GM21528 (cell line): ENCODE data around the gene HMOX1.

Experiments used
- ATAC-seq: cut with Tn5 transposase; IDR thresholded peaks from one replicate; pipeline ENCODE4 v1.9.1; 2021; ENCODE audit warnings: mild to moderate bottlenecking, moderate library complexity; ENCODE audit not compliant: unreplicated experiment, low FRiP score

Gene HMOX1, protein sequence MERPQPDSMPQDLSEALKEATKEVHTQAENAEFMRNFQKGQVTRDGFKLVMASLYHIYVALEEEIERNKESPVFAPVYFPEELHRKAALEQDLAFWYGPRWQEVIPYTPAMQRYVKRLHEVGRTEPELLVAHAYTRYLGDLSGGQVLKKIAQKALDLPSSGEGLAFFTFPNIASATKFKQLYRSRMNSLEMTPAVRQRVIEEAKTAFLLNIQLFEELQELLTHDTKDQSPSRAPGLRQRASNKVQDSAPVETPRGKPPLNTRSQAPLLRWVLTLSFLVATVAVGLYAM

DNA sequence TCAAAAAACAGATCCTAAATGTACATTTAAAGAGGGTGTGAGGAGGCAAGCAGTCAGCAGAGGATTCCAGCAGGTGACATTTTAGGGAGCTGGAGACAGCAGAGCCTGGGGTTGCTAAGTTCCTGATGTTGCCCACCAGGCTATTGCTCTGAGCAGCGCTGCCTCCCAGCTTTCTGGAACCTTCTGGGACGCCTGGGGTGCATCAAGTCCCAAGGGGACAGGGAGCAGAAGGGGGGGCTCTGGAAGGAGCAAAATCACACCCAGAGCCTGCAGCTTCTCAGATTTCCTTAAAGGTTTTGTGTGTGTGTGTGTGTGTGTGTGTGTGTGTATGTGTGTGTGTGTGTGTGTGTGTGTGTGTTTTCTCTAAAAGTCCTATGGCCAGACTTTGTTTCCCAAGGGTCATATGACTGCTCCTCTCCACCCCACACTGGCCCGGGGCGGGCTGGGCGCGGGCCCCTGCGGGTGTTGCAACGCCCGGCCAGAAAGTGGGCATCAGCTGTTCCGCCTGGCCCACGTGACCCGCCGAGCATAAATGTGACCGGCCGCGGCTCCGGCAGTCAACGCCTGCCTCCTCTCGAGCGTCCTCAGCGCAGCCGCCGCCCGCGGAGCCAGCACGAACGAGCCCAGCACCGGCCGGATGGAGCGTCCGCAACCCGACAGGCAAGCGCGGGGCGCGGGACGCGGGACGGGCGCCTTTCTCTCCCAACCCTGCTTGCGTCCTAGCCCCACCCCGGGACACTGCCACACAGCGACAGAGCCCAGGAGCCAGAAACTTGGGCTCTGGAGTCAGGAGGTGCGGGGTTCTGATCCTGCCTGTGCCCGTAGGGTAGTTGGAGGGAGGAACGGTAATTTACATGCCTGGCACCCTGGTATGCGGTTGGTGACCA is at the start of gene HMOX1:
Gene HMOX1 (plus strand): TSS at position 560 of the 887 bp plus-strand sequence. CDS start 78 bp downstream, at position 638.
- ATAC-seq: peak; percentile 43

DNA sequence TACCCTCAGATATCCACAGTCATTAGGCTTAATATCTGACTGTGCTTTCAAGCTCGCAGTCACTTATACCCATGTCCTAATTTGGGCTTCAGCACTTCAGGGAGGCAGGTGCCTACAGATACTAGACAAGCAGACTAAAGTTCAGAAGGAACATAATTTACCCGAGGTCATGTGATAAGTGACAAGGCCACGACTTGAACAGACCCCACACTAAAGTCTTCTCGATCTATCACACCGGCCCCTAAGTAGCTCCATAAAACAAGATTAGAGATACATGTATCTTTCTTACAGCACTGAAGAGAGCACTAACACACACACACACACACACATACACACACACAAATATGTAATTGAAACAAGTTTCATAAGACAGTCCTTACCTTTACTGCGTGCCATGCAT is 48.6 kb upstream of the HMOX1 start:
- no peak for ATAC-seq

DNA sequence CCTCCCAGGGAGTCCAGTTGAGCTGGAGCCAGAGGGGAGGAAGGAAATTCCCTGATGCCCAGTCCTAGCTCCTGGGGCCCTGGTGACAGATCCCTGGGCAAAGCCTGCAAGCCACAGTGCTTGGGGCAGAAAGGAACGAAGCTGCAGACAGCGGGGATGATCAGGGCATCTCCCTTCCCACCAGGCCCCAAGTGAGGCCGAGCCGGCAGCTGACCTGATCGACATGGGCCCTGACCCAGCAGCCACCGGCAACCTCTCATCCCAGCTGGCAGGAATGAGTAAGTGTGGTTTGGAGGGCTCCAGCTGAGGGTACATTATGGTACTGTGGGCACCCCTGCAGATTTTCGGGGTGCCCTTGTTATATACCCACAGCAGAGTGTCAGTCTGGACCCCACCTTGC is 47.7 kb upstream of the HMOX1 start:
- no peak for ATAC-seq

DNA sequence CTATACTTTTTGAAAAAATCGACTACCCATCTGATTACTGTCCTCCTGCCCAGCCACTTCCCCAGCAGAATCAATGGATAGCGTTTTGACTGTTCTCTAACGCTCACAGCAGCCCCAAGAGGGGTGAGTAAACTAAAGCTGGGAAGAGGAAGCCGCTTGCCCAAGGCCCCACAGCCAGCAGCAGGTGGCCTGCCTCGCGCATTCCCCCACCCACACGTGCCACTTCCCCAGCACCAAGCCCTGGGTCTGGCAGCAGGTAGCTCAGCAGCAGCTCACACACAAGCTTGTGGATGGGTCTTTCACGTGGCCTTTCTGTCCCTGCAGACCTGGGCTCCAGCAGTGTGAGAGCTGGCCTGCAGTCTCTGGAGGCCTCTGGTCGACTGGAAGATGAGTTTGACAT is 46.9 kb upstream of the HMOX1 start:
- no peak for ATAC-seq

DNA sequence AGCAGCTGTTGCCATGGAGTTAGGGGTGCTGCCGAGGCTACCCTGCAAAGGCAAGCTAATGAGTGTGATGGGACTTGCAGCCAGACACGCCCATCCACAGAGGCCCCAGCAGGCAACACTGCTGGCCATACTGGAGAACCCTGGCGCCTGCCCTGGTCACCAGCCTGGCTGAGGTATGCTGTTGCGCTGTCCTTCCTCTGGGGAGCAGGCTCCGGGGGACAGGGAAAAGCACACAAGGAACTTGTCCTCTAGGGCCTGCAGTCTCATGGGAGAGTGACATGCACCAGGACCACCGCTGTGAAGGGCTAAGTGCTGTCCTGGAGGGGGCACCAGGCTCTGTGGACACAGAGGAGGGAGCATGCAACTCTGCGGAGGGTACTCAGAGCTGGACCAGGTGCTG is 45.4 kb upstream of the HMOX1 start:
- ATAC-seq: no peak

DNA sequence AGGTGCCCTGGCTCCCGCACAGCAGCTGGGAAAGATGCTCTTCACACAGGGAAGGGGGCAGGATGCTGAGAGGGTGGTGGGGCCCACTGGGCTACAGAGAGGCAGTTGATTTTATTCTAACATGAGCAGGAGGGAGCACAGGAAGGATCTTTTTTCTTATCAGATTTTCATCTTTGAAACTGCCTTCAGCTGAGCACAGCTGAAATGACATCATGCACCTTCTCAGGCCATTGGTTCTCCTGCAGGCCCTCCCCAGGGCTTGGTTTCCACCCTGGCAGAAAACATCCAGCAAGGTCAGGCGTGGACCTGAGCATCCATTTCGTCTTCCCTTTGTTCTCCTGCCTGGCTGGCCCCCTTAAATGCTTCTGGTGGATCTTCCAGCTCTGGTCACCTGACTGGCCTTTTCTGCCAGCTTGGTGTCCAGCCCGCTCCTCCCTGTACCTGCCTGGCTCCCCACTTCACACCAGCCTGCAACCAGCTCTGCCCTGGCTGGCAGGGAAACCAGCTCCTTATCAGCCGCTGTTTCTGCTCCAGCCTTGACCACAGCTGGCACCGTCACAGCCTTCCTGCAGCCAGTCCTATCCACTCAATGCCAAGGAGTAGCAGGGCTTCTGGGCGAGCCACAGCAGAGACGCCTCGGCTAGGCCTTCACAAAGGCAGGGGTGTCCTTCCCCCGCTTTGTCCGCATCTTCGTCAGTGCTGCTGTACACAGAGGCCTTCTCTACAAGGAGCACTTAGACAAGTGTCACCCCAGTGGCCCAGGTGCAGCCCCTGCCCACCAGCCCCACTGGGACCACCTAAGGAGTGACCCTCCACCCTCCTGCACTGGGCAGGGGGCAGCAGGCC is 44.7 kb upstream of the HMOX1 start:
- no peak for ATAC-seq

DNA sequence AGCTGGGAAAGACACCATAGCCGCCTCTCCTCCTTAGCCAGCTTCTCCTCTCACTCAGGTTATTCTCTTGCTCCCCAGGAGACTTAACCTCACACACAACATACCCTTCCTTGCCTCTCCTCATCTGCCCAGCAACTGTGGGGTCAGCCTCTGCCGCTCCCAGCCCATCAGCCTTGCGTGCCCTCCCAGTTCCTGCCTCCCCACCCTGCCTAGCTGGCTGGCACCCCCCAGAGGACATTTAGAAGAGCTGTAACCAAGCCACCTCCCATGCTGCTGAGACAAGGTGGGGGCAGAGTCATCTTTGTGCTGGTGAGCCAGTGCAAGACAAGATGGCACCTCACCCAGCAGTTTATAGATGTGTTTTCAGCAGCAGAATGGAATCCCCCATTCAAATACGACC is 43.0 kb upstream of the HMOX1 start:
- no peak for ATAC-seq

DNA sequence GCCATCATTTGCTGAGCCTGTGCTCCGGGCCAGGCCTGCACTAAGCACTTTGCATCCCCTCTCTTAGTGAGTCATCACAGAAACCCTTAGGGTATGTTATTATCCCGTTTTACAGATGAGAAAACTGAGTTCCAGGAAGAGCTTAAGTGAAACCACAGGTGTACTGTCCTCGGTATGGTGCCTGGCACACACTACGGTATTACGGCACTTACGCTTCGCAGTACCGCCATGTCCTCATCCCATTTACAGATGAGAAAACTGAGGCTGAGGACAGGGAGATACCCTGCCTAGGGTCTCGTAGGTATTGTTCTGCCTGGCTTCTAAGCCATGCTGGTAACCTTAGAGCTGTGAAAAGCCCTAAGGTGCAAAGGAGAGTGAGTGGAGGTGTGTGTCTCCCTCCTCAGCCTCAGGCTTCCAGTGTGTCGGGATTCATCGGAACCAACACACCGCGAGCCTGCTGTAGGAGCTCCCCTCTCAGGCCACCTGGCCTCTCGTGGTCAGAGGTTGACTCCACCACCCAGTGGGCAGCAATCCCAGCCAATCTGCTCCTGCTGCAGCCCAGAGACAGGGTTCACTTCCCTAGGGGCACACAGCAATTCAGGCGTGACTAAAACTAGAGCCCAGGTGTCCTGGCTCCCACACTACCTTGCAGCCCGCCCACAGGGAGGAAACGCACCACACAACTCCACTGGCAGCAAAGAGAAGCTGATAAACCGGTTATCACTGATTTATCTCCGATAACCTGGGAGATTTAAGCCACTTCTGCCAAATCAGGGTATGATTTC is 39.6 kb upstream of the HMOX1 start:
- ATAC-seq: no peak

DNA sequence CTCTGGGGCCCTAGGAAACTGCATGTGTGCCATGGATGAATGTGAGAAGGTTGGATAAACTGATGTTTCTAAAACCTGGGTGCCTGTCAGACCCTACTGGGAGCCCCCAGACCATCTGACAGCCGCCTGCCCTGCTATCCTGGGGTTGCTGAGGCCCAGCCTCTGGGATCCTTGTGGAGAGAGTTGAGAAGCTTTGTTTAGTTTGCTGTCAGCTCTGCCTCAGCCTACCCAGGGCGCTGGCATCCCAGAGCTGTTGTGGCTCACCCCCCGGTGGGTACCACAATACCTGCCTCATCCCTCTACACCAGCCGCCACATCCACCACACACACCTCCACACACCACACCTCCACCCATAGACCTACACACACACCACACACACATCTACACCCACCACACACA is 38.5 kb upstream of the HMOX1 start:
- no peak for ATAC-seq

DNA sequence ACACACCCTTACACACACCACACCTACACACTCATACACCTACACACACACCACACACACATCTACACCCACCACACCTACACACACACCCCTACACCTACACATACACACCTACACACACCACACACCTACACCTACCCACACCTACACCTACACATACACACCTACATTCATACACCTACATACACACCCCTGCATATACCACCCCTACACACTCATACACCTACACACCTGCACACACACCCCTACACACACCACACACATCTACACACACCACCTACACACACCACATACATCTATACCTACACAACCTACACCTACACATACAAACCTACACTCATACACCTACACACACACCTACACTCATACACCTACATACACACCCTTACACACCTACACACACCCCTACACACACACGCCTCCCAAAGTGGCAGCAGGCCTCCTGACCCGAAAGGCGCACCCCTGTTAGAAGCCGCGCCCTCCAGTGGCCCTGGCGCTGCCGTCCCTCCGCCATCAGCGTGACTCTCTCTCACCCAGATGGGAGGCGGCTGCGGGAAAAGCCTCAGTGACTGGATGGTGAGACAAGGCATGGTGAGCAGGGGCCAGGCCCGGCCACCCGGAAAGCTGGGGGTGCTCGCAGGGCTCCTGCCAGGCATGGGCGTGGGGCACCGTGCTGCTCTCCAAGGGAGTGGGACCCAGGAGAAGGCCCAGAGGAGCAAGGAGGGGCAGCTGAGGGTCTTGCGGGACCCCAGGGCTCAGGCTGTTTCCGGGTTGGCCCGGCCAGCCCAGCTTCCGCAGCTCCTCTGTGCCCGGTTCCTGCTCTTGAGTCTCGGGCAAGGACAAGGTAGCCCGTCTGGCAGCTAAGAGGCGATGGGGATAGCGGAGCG is 37.0 kb upstream of the HMOX1 start:
- ATAC-seq: no peak

DNA sequence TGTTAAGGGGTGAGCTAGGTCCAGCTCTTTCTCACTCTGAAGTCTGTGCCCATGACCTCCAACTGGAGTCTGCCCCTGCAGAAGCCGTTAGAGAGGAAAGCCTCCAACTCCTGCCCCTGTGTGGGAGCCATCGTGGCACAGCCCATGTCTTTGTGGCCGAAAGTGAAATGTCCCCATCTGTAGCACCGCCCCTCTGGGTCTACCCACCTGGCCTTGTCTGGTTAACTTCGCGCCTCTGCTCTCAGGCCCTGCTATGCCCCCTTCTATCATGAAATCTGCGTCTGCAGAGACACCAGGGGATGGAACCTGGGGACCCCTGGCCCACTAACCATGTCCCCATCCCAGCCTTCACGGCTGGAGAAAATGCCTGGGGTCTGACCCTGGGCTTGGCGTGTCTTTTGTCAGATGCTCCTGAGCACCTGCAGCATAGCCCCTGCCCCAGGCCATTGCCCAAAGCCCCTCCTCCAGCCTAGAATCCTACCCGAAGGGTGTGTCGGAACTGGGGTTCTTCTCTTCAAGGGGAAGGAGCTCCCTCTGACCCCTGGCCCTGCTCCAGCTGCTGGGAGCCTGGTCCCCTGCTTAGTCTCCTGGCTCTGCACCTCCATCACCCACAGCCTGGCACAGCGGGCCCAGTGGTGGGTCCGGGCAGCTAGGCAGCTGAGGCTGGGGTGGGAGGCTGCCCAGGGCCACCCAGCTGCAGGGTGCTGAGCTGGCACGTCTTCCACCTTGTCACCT is 35.8 kb upstream of the HMOX1 start:
- no peak for ATAC-seq

DNA sequence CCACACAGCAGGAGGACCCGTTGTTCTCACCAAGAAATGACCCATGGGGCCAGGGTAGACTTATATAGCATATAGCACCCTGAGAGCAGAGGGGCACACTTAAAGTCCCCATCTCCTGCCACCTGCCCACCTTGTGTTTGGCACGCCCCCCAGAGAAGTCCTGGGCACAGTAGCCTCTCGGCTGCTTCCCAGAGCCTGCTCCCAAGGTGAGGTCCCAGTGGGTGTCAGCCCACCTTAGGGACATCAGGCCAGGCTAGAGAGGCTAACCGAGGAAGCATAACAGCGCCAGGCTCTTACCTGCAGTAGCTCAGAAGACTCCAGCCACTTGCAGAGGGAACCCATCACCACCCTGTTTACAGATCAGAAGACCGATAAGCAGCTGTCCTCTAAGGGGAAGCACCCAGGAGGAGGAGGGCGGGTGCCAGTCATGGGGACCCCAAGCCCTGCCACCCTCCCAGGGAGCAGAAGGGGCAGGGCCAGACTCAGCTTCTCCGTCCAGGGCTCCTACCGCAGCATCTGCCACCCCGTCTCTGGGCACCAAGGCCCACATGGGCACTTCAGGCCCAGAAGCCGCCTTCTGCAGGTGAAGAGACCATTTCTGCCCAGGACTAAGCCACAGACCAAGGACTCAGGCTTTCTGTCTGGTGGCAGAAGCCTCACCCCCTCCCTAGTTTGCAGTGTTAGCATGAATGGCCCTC is 34.9 kb upstream of the HMOX1 start:
- no peak for ATAC-seq

DNA sequence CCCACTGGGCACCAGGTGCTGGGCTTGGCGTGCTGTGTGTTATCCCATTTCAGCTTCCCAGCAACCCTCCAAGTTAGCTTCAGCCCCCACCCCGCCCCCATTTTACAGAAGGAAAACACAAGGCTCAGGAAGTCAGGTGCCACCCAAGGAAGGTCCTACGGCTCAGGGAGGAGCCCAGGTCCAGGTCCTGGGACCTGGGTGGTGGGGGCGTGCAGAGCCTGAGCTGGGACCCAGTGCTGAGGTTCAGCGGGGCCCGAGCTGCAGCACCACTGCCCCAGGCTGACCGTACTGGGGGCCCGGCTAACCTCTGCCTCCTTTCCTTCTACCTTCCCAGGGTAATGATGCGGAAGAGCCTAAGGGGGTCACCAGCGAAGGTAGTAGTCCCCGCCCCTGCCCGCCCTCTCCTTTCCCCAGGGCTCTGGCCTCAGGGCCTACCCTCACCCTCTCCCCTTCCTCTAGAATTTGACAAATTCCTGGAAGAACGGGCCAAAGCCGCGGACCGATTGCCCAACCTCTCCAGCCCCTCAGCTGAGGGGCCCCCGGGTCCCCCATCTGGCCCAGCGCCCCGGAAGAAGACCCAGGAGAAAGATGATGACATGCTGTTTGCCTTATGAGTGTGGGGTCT is 34.2 kb upstream of the HMOX1 start:
- ATAC-seq: no peak

DNA sequence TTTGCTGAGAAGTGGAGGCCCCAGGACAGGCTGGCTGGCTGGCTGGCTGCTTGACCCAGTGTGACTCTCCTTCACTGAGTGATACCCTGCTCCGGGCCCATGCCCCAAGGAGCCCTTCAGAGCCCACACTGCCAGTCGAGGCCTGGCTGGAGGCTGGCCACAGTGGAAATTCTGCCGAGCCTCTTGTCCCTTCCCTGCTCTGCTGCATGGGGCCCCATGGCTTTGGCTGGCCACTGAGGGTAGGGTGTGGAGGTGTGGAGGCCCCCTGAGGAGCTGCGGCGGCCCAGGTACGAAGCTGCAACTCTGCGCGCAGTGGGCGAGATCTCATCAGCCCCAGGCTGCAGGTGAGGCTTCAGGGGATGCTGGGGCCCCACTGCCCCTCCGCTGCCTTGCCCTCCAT is 33.4 kb upstream of the HMOX1 start:
- no peak for ATAC-seq

DNA sequence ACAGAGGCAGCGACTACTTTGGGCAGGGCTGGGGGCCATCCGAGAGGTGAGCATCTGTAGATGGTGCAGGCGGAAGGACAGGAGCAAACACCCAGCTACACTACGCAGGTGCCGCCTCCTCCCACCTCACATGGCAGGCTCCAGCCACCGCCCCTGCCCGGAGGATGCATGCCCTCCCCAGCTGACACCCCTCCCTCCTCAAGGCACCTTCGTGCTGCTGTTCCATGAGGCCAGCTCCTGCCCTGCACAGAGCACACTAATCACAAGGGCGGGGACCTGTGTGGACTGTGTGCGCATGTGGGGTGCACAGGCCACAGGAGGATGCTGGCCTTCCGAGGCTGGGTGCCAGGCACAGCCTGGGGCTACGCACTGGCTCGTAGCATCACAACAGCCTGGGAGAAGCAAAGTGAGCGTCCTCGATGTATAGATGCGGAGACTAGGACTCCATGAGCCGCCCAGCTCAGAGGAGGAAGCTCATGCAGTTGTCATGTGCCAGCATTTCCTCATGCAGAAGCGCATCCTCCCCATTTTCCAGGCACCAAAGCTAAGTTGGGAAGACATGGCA is 32.8 kb upstream of the HMOX1 start:
- ATAC-seq: no peak

DNA sequence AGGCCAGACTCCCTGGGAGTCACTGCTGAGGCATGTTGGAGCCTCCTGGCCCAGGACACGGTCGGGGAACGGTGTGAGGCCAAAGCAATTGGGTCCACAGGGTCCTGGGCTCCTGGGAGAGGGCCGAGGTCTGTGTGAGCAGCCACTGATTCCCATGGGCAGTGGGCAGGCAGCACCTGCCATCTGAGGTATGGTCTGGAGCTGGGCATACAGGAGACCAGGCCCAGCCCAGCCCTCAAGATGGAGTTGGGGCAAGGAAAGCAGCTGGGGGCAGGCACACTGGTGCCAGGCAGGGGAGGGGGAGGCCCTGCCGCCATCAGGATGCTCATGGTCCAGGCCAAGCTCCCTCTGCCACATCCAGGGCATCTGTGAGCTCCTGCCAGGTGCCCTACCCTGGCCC is 32.2 kb upstream of the HMOX1 start:
- ATAC-seq: no peak

DNA sequence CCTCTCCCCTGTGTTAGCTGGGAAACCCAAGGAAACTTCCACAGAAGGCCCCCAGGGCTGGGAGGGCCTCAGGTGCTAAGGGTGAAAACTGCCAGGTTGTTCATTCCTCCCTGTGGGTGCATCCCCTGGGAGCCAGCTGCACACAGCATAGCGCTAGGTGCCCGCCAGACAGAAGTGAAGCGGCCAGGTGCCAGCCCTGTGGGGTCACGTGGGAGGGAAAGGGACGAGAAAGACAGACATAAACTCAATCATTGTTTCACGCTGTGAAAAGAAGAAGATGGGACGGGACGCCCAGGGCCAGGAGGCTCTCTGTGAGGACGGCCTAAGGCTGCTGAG is 31.6 kb upstream of the HMOX1 start:
- no peak for ATAC-seq
